Measurements from ENCODE around the gene RNU7-1.
A peak's percentile ranks its signal among the peaks of the same experiment; 100 is the strongest.

RNU7-1 gene

GRCh38 chr12:6965026-6965661, 21.5 kb downstream of the RNU7-1 start:
- DNase-seq (ENCODE audit: low read depth), result peak; percentile 77

GRCh38 chr12:6965714-6966113, 22.1 kb downstream of the RNU7-1 start:
- DNase-seq (ENCODE audit: low read depth), result no peak

- DNase-seq (ENCODE audit: low read depth), result no peak
Observed at GRCh38 chr12:6966351-6966750, 22.7 kb downstream of the RNU7-1 start.

GRCh38 chr12:6967651-6968100, 24.1 kb downstream of the RNU7-1 start:
- DNase-seq (ENCODE audit: low read depth), result no peak

GRCh38 chr12:6968426-6968825, 24.8 kb downstream of the RNU7-1 start:
- no peak for DNase-seq (ENCODE audit: low read depth)

GRCh38 chr12:6970096-6970527, 26.5 kb downstream of the RNU7-1 start:
- DNase-seq (ENCODE audit: low read depth), result no peak

GRCh38 chr12:6974180-6974579, 30.6 kb downstream of the RNU7-1 start:
- no peak for DNase-seq (ENCODE audit: low read depth)

- DNase-seq (ENCODE audit: low read depth), result no peak
Observed at GRCh38 chr12:6975297-6976032, 31.8 kb downstream of the RNU7-1 start.

GRCh38 chr12:6977653-6978052, 34.0 kb downstream of the RNU7-1 start:
- DNase-seq (ENCODE audit: low read depth), result no peak

GRCh38 chr12:6978188-6978587, 34.6 kb downstream of the RNU7-1 start:
- no peak for DNase-seq (ENCODE audit: low read depth)

- DNase-seq (ENCODE audit: low read depth), result no peak
Observed at GRCh38 chr12:6978611-6979011, 35.0 kb downstream of the RNU7-1 start.

- DNase-seq (ENCODE audit: low read depth), result no peak
Observed at GRCh38 chr12:6979021-6979420, 35.4 kb downstream of the RNU7-1 start.

- no peak for DNase-seq (ENCODE audit: low read depth)
Observed at GRCh38 chr12:6979453-6979852, 35.8 kb downstream of the RNU7-1 start.

- no peak for DNase-seq (ENCODE audit: low read depth)
Observed at GRCh38 chr12:6980075-6980474, 36.5 kb downstream of the RNU7-1 start.

- DNase-seq (ENCODE audit: low read depth), result no peak
Observed at GRCh38 chr12:6980740-6981139, 37.1 kb downstream of the RNU7-1 start.

GRCh38 chr12:6981152-6982052, 37.8 kb downstream of the RNU7-1 start:
- DNase-seq (ENCODE audit: low read depth), result no peak

- no peak for DNase-seq (ENCODE audit: low read depth)
Observed at GRCh38 chr12:6982532-6982931, 38.9 kb downstream of the RNU7-1 start.

GRCh38 chr12:6987956-6988553, 44.4 kb downstream of the RNU7-1 start:
- DNase-seq (ENCODE audit: low read depth), result no peak

All from activated T-helper 1 cell treated with Interleukin-2 at 50 U/mL for 16 hours (primary cell).